SK-N-SH (cell line): ENCODE measurements around the gene P2RY6. TPM values are rescaled to one million over a fixed set of nuclear protein-coding genes. Genes with fewer than 3 reads are reported as not detected.

Experiments used
- CTCF ChIA-PET: fragments of 300-600, 350-600 bp; formaldehyde crosslinking; extraction: SDS; loops from one replicate; lab custom pipeline; 2021; lab: Yijun Ruan, JAX
- POLR2A ChIA-PET: fragments of 350-600 bp; sonication (Branson Sonifier 250); formaldehyde crosslinking; extraction: SDS; loops from one replicate; lab custom pipeline; 2020; ENCODE audit warnings: antibody characterized with exemption, inconsistent platforms; lab: Yijun Ruan, JAX
- DNase-seq: peaks from one replicate; pipeline ENCODE4 v3.0.0; 2012
- H2AFZ ChIP-seq: fragments of 200-600 bp; sonication (generic); 2 replicates; pipeline ENCODE4 v1.8.1; 2016; ENCODE audit warnings: antibody characterized with exemption, mild to moderate bottlenecking, low read depth
- H3F3A ChIP-seq: fragments of 200-600 bp; sonication (generic); replicated peaks from 2 replicates; pipeline ENCODE3; 2016; ENCODE audit warnings: antibody characterized with exemption, mild to moderate bottlenecking; ENCODE audit not compliant: insufficient read depth
- H3K27ac ChIP-seq, 2 experiments: fragments of 200-500 bp in 1 of 2; fragments of 200-600 bp in 1 of 2; sonication (Bioruptor generic) in 1 of 2; sonication (generic), shearing (Covaris generic) in 1 of 2; 2 replicates each; pipeline versions ENCODE4 v1.5.1 to v1.6.1; 2014 to 2016; ENCODE audit warnings: low read depth in 2 of 2, inconsistent platforms in 1 of 2, low read length in 1 of 2, mild to moderate bottlenecking in 1 of 2, mixed read lengths in 1 of 2
- H3K27me3 ChIP-seq: fragments of 200-600 bp; sonication (generic), shearing (Covaris generic); 2 replicates; pipeline ENCODE4 v1.6.1; 2016; ENCODE audit warnings: mixed run types; ENCODE audit not compliant: insufficient read depth
- H3K36me3 ChIP-seq, 2 experiments: fragments of 200-500 bp in 1 of 2; fragments of 200-600 bp in 1 of 2; sonication (Bioruptor generic) in 1 of 2; sonication (generic) in 1 of 2; replicated peaks in 1 of 2; 2 replicates each; pipeline versions ENCODE3 to v1.5.1; 2014 to 2016; ENCODE audit warnings: low read length in 1 of 2, mild to moderate bottlenecking in 1 of 2; ENCODE audit not compliant: insufficient read depth in 2 of 2, control insufficient read depth in 1 of 2
- H3K4me1 ChIP-seq, 2 experiments: fragments of 200-500 bp in 1 of 2; fragments of 200-600 bp in 1 of 2; sonication (Bioruptor generic) in 1 of 2; sonication (generic), shearing (Covaris generic) in 1 of 2; 2 replicates each; pipeline versions ENCODE4 v1.5.1 to v1.6.1; 2014 to 2016; ENCODE audit warnings: low read depth in 1 of 2, low read length in 1 of 2, mixed run types in 1 of 2; ENCODE audit not compliant: insufficient read depth in 2 of 2, control insufficient read depth in 1 of 2
- H3K4me2 ChIP-seq: fragments of 200-600 bp; sonication (generic), shearing (Covaris generic); 2 replicates; pipeline ENCODE4 v1.6.1; 2017; ENCODE audit warnings: mixed run types
- H3K4me3 ChIP-seq, 2 experiments: fragments of 200-500 bp in 1 of 2; fragments of 200-600 bp in 1 of 2; sonication (Bioruptor generic) in 1 of 2; sonication (generic), shearing (Covaris generic) in 1 of 2; 2 replicates each; pipeline versions ENCODE4 v1.5.1 to v1.8.1; 2014 to 2016; ENCODE audit warnings: low read depth in 2 of 2, inconsistent platforms in 1 of 2, low read length in 1 of 2, mild to moderate bottlenecking in 1 of 2, mixed read lengths in 1 of 2, moderate library complexity in 1 of 2
- H3K79me2 ChIP-seq: fragments of 200-600 bp; sonication (generic); 2 replicates; pipeline ENCODE4 v1.8.1; 2017; ENCODE audit warnings: mild to moderate bottlenecking; ENCODE audit not compliant: insufficient read depth
- H3K9ac ChIP-seq: fragments of 200-600 bp; sonication (generic); 2 replicates; pipeline ENCODE4 v1.6.1; 2017; ENCODE audit warnings: mixed run types
- H3K9me2 ChIP-seq: fragments of 200-600 bp; sonication (generic); 2 replicates; pipeline ENCODE4 v1.6.1; 2017; ENCODE audit warnings: mixed run types
- H3K9me3 ChIP-seq: fragments of 200-600 bp; sonication (generic); 2 replicates; pipeline ENCODE4 v1.6.1; 2017; ENCODE audit warnings: mixed run types, mild to moderate bottlenecking, moderate library complexity
- H4K20me1 ChIP-seq: fragments of 200-600 bp; sonication (generic); 2 replicates; pipeline ENCODE4 v1.6.1; 2017; ENCODE audit warnings: mild to moderate bottlenecking, mixed run types; ENCODE audit not compliant: insufficient read depth
- CHD2 ChIP-seq: fragments of 150-350 bp; IDR thresholded peaks from 2 replicates; pipeline ENCODE4 v1.6.1; 2018; ENCODE audit warnings: low read length; ENCODE audit not compliant: partially characterized antibody
- ELF1 ChIP-seq: IDR thresholded peaks from 2 replicates; pipeline ENCODE4 v1.4.0; 2012
- EP300 ChIP-seq, 2 experiments: IDR thresholded peaks; 2 replicates each; pipeline versions ENCODE4 v1.4.0 to v1.6.1; 2012; ENCODE audit warnings: borderline replicate concordance in 1 of 2, low read depth in 1 of 2, low read length in 1 of 2
- EZH2phosphoT487 ChIP-seq: fragments of 200-600 bp; sonication (generic); IDR thresholded peaks from 2 replicates; pipeline ENCODE4 v1.6.1; 2017; ENCODE audit warnings: low read depth, mixed run types, mild to moderate bottlenecking, antibody characterized with exemption, moderate library complexity, borderline replicate concordance
- FOSL2 ChIP-seq: IDR thresholded peaks from 2 replicates; pipeline ENCODE4 v1.4.0; 2012; ENCODE audit warnings: low read depth, mild to moderate bottlenecking, moderate library complexity, borderline replicate concordance
- FOXJ3 ChIP-seq: sonication (generic); formaldehyde crosslinking; IDR thresholded peaks from 2 replicates; pipeline ENCODE4 v1.5.1; 2020; ENCODE audit warnings: mild to moderate bottlenecking, missing genetic modification reagents
- FOXM1 ChIP-seq: IDR thresholded peaks from 2 replicates; pipeline ENCODE4 v1.4.0; 2012; ENCODE audit warnings: low read depth, mild to moderate bottlenecking
- GABPA ChIP-seq: IDR thresholded peaks from 2 replicates; pipeline ENCODE4 v1.4.0; 2012; ENCODE audit warnings: low read depth, mild to moderate bottlenecking
- GATA2 ChIP-seq: sonication (generic); formaldehyde crosslinking; IDR thresholded peaks from 2 replicates; pipeline ENCODE4 v1.5.0; 2020; ENCODE audit warnings: mild to moderate bottlenecking, missing genetic modification reagents
- JUND ChIP-seq: IDR thresholded peaks from 2 replicates; pipeline ENCODE4 v1.4.0; 2012
- MXI1 ChIP-seq: IDR thresholded peaks from 2 replicates; pipeline ENCODE4 v1.6.1; 2012; ENCODE audit warnings: mild to moderate bottlenecking, low read depth, low read length, improper control_type of control experiment
- NRF1 ChIP-seq: IDR thresholded peaks from 2 replicates; pipeline ENCODE4 v1.6.1; 2012; ENCODE audit warnings: low read depth, mild to moderate bottlenecking, low read length
- POLR2AphosphoS5 ChIP-seq: IDR thresholded peaks from 2 replicates; pipeline ENCODE4 v1.6.1; 2012; ENCODE audit warnings: low read depth, low read length
- RAD21 ChIP-seq: IDR thresholded peaks from 2 replicates; pipeline ENCODE4 v1.6.1; 2012; ENCODE audit warnings: mild to moderate bottlenecking, low read length
- RCOR1 ChIP-seq: fragments of 150-350 bp; IDR thresholded peaks from 2 replicates; pipeline ENCODE4 v1.6.1; 2017; ENCODE audit warnings: antibody characterized with exemption, low read length
- RFX5 ChIP-seq: IDR thresholded peaks from 2 replicates; pipeline ENCODE4 v1.6.1; 2012; ENCODE audit warnings: mild to moderate bottlenecking, improper control_type of control experiment, low read length
- RXRA ChIP-seq: IDR thresholded peaks from 2 replicates; pipeline ENCODE4 v1.4.0; 2012; ENCODE audit warnings: low read depth, mild to moderate bottlenecking, borderline replicate concordance
- TAF1 ChIP-seq: IDR thresholded peaks from 2 replicates; pipeline ENCODE4 v1.6.1; 2012; ENCODE audit warnings: low read depth, mild to moderate bottlenecking, low read length, moderate library complexity, borderline replicate concordance
- TCF12 ChIP-seq: IDR thresholded peaks from 2 replicates; pipeline ENCODE4 v1.4.0; 2012
- YY1 ChIP-seq: IDR thresholded peaks from 2 replicates; pipeline ENCODE4 v1.4.0; 2012; ENCODE audit warnings: low read depth, mild to moderate bottlenecking
- WGBS: methylation state at CpG from one replicate; pipeline ENCODE4 v1.1.6; 2017; ENCODE audit warnings: low lambda C conversion rate; 5-methylcytosine and 5-hydroxymethylcytosine counted together
- polyA plus RNA-seq, 3 experiments: library from polyadenylated mRNA; depleted of rRNA; stranded (reverse); fragments of >200 nt; gene quantifications; 2 replicates each; pipeline ENCODE4 v1.2.3, GENCODE V29; 2012
- TF ChIP-seq, protein P1 (sequence below): fragments of 150-350 bp; IDR thresholded peaks from 2 replicates; pipeline ENCODE4 v1.6.1; 2017; ENCODE audit warnings: antibody characterized with exemption, low read length, low read depth, borderline replicate concordance
- TF ChIP-seq, protein P2 (sequence below): fragments of 150-350 bp; IDR thresholded peaks from 2 replicates; pipeline ENCODE4 v1.6.1; 2016; ENCODE audit warnings: mild to moderate bottlenecking, low read depth, low read length
- TF ChIP-seq, protein P3 (sequence below): IDR thresholded peaks from 2 replicates; pipeline ENCODE4 v1.4.0; 2012; ENCODE audit warnings: low read depth
- TF ChIP-seq, protein P4 (sequence below): fragments of 200-600 bp; sonication (generic); IDR thresholded peaks from 2 replicates; pipeline ENCODE4 v1.6.1; 2017; ENCODE audit warnings: antibody characterized with exemption, mild to moderate bottlenecking, moderate library complexity
- TF ChIP-seq, protein P5 (sequence below): IDR thresholded peaks from 2 replicates; pipeline ENCODE4 v1.4.0; 2012; ENCODE audit warnings: low read depth, borderline replicate concordance

The P2RY6 gene
- polyA plus RNA-seq, 1 of the 3 experiments (the other 2 are of a cell fraction), result 0.15 TPM

DNA sequence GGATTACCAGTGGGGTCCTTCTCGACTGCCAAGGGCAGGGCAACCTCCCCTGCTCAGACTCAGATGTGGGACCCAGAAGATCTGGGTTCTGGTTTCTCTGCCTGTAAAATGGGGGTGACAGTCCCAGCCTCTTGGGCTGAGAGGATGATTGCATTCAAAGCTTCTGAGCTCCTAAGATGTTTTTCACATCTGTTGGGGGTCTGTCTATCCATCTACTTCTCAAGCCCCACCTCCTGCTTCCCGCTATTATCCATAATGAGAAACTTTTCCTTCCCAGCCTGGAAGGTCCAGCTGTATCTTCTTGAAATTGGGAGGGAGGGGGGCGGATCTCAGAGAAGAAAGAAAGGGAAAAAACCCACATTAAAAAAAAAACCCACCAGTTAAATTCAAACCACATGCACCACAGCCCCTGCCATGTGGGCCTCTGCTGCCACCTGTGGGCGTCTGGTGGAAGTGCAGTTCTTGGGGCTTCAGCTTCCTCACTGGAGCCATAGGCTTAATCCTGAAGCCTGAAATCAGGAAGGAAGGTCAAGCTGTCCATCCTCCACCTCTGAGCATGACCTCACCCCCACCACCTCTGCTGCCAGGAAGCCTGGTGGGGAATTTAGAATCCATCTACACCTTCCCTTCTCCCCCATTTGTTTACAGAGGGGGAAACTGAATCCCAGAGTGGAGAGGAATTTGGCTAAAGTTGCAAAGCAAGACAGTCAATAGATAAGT is 63.2 kb downstream of the P2RY6 start:
- Histone ChIP-seq H3K79me2 (peaks cover 97% of the 10 kb centered on the region), H3K4me1 (peaks cover 48 to 58% of the 10 kb centered on the region in 2 experiments), H3K27me3 (no peaks in the 10 kb centered on the region), H2AFZ (no peak overlapping the region), H3K4me3 (peak overlapping the region; percentile 1 to 7; a peak in 2 of 4 replicates), H3K9ac (peak overlapping the region; percentile 65; the same call in 1 of the 2 replicates), H3K4me2 (peak overlapping the region; percentile 80), H3K9me3 (no peaks in the 10 kb centered on the region), H3K36me3 (peaks cover 2 to 12% of the 10 kb centered on the region in 2 experiments), H3K27ac (peak overlapping the region; percentile 97 to 98), H4K20me1 (peaks cover 44% of the 10 kb centered on the region), H3K9me2 (no peaks in the 10 kb centered on the region), H3F3A (peaks cover 37% of the 10 kb centered on the region)
- 0% methylated on average over 3 of the region's 4 CpGs for WGBS
- ChIA-PET POLR2A (interaction anchor here (0.7 to 1.5 kb wide), 4 partner anchors 20 to 325 kb away, joined by 3 to 19 read pairs (median 3); partner anchors contain the start of gene ARHGEF17), CTCF (interaction anchor here (0.6 to 10.6 kb wide), 46 partner anchors 9 to 568 kb away, joined by 3 to 395 read pairs (median 4); partner anchors contain the start of genes ARHGEF17 and RELT)
- DNase-seq, result peak; percentile 83
- TF ChIP-seq MXI1 (peak; percentile 71; the same call in 1 of the 2 replicates), POLR2AphosphoS5 (peak; percentile 18; the same call in 1 of the 2 replicates), FOXM1 (no peak), RCOR1 (no peak), ELF1 (no peak), GABPA (no peak), TCF12 (peak; percentile 95), CHD2 (peak; percentile 60), FOSL2 (no peak), RAD21 (peak; percentile 98), FOXJ3 (CRISPR knock-in tag) (no peak), EZH2phosphoT487 (no peak), TAF1 (no peak), RFX5 (no peak), YY1 (no peak), EP300 (IDR thresholded peaks at IDR 0.05; ENCODE audit: borderline replicate concordance in 1 of 2, low read depth in 1 of 2, low read length in 1 of 2) (no peak; a peak in 1 of 4 replicates), GATA2 (CRISPR knock-in tag) (no peak), JUND (no peak), RXRA (no peak), NRF1 (no peak)
- TF ChIP-seq, protein P1, sequence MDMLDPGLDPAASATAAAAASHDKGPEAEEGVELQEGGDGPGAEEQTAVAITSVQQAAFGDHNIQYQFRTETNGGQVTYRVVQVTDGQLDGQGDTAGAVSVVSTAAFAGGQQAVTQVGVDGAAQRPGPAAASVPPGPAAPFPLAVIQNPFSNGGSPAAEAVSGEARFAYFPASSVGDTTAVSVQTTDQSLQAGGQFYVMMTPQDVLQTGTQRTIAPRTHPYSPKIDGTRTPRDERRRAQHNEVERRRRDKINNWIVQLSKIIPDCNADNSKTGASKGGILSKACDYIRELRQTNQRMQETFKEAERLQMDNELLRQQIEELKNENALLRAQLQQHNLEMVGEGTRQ, result no peak
- TF ChIP-seq, protein P2, sequence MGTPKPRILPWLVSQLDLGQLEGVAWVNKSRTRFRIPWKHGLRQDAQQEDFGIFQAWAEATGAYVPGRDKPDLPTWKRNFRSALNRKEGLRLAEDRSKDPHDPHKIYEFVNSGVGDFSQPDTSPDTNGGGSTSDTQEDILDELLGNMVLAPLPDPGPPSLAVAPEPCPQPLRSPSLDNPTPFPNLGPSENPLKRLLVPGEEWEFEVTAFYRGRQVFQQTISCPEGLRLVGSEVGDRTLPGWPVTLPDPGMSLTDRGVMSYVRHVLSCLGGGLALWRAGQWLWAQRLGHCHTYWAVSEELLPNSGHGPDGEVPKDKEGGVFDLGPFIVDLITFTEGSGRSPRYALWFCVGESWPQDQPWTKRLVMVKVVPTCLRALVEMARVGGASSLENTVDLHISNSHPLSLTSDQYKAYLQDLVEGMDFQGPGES, result no peak
- TF ChIP-seq, protein P3, sequence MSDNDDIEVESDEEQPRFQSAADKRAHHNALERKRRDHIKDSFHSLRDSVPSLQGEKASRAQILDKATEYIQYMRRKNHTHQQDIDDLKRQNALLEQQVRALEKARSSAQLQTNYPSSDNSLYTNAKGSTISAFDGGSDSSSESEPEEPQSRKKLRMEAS, result peak; percentile 77; the same call in 1 of the 2 replicates
- TF ChIP-seq, protein P4, sequence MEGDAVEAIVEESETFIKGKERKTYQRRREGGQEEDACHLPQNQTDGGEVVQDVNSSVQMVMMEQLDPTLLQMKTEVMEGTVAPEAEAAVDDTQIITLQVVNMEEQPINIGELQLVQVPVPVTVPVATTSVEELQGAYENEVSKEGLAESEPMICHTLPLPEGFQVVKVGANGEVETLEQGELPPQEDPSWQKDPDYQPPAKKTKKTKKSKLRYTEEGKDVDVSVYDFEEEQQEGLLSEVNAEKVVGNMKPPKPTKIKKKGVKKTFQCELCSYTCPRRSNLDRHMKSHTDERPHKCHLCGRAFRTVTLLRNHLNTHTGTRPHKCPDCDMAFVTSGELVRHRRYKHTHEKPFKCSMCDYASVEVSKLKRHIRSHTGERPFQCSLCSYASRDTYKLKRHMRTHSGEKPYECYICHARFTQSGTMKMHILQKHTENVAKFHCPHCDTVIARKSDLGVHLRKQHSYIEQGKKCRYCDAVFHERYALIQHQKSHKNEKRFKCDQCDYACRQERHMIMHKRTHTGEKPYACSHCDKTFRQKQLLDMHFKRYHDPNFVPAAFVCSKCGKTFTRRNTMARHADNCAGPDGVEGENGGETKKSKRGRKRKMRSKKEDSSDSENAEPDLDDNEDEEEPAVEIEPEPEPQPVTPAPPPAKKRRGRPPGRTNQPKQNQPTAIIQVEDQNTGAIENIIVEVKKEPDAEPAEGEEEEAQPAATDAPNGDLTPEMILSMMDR, result peak; percentile 99
- TF ChIP-seq, protein P5, sequence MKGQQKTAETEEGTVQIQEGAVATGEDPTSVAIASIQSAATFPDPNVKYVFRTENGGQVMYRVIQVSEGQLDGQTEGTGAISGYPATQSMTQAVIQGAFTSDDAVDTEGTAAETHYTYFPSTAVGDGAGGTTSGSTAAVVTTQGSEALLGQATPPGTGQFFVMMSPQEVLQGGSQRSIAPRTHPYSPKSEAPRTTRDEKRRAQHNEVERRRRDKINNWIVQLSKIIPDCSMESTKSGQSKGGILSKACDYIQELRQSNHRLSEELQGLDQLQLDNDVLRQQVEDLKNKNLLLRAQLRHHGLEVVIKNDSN, result no peak
